ENCODE results near the gene CAMK1D. TPM values are rescaled to one million over a fixed set of nuclear protein-coding genes. Genes with fewer than 3 reads are reported as not detected.

The CAMK1D gene
- total and polyA plus RNA-seq, 2 experiments from 2014 or later = 4.6 to 7.2 TPM

DNA sequence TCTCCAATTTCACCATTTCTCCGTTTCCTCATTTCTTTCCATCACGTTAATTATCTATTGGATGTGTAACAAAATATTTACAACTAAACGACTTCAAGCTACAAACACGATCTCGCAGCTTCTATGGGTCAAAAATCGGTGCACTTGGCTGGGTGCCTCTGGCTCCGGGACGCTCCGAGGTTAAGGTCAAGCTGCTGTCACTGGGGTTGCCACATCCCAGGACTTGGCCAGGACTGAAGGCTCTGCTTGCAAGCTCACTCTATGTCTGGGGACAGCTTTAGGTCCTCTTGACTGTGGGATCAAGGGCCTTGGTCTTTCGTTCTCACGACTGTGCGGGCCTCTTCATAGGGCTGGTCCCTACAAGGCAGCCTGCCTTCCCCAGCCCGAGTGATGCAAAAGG, 492.5 kb downstream of the CAMK1D start:
- H3F3A ChIP-seq (replicated peaks; ENCODE audit: low read depth) = no peaks in the 10 kb centered on the region
- Mint-ChIP-seq H3K36me3 (ENCODE audit: low read depth) (no peaks in the 10 kb centered on the region), H3K9me3 (no peaks in the 10 kb centered on the region), H3K27me3 (ENCODE audit: insufficient read depth, low read depth, poor library complexity) (peaks cover 8% of the 10 kb centered on the region), H3K4me1 (peaks cover 14% of the 10 kb centered on the region), H3K4me3 (no peak overlapping the region), H3K27ac (no peak overlapping the region)
- H2AFZ ChIP-seq = no peak overlapping the region
- no peaks in the 10 kb centered on the region for H4K20me1 ChIP-seq (replicated peaks; ENCODE audit: insufficient read depth)
- H3K9me2 ChIP-seq (ENCODE audit: insufficient read depth) = no peaks in the 10 kb centered on the region
- TF ChIP-seq POLR2AphosphoS5 (IDR thresholded peaks at IDR 0.05; ENCODE audit: low read depth) = no peak
- TF ChIP-seq STAT1 (IDR thresholded peaks at IDR 0.05; ENCODE audit: unreplicated experiment) = no peak
- TF ChIP-seq, protein P1, sequence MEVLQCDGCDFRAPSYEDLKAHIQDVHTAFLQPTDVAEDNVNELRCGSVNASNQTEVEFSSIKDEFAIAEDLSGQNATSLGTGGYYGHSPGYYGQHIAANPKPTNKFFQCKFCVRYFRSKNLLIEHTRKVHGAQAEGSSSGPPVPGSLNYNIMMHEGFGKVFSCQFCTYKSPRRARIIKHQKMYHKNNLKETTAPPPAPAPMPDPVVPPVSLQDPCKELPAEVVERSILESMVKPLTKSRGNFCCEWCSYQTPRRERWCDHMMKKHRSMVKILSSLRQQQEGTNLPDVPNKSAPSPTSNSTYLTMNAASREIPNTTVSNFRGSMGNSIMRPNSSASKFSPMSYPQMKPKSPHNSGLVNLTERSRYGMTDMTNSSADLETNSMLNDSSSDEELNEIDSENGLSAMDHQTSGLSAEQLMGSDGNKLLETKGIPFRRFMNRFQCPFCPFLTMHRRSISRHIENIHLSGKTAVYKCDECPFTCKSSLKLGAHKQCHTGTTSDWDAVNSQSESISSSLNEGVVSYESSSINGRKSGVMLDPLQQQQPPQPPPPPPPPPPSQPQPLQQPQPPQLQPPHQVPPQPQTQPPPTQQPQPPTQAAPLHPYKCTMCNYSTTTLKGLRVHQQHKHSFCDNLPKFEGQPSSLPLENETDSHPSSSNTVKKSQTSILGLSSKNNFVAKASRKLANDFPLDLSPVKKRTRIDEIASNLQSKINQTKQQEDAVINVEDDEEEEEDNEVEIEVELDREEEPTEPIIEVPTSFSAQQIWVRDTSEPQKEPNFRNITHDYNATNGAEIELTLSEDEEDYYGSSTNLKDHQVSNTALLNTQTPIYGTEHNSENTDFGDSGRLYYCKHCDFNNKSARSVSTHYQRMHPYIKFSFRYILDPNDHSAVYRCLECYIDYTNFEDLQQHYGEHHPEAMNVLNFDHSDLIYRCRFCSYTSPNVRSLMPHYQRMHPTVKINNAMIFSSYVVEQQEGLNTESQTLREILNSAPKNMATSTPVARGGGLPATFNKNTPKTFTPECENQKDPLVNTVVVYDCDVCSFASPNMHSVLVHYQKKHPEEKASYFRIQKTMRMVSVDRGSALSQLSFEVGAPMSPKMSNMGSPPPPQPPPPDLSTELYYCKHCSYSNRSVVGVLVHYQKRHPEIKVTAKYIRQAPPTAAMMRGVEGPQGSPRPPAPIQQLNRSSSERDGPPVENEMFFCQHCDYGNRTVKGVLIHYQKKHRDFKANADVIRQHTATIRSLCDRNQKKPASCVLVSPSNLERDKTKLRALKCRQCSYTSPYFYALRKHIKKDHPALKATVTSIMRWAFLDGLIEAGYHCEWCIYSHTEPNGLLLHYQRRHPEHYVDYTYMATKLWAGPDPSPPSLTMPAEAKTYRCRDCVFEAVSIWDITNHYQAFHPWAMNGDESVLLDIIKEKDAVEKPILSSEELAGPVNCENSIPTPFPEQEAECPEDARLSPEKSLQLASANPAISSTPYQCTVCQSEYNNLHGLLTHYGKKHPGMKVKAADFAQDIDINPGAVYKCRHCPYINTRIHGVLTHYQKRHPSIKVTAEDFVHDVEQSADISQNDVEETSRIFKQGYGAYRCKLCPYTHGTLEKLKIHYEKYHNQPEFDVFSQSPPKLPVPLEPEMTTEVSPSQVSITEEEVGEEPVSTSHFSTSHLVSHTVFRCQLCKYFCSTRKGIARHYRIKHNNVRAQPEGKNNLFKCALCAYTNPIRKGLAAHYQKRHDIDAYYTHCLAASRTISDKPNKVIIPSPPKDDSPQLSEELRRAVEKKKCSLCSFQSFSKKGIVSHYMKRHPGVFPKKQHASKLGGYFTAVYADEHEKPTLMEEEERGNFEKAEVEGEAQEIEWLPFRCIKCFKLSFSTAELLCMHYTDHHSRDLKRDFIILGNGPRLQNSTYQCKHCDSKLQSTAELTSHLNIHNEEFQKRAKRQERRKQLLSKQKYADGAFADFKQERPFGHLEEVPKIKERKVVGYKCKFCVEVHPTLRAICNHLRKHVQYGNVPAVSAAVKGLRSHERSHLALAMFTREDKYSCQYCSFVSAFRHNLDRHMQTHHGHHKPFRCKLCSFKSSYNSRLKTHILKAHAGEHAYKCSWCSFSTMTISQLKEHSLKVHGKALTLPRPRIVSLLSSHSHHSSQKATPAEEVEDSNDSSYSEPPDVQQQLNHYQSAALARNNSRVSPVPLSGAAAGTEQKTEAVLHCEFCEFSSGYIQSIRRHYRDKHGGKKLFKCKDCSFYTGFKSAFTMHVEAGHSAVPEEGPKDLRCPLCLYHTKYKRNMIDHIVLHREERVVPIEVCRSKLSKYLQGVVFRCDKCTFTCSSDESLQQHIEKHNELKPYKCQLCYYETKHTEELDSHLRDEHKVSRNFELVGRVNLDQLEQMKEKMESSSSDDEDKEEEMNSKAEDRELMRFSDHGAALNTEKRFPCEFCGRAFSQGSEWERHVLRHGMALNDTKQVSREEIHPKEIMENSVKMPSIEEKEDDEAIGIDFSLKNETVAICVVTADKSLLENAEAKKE (CRISPR knock-in tag; IDR thresholded peaks at IDR 0.05) = no peak
- TF ChIP-seq, protein P2, sequence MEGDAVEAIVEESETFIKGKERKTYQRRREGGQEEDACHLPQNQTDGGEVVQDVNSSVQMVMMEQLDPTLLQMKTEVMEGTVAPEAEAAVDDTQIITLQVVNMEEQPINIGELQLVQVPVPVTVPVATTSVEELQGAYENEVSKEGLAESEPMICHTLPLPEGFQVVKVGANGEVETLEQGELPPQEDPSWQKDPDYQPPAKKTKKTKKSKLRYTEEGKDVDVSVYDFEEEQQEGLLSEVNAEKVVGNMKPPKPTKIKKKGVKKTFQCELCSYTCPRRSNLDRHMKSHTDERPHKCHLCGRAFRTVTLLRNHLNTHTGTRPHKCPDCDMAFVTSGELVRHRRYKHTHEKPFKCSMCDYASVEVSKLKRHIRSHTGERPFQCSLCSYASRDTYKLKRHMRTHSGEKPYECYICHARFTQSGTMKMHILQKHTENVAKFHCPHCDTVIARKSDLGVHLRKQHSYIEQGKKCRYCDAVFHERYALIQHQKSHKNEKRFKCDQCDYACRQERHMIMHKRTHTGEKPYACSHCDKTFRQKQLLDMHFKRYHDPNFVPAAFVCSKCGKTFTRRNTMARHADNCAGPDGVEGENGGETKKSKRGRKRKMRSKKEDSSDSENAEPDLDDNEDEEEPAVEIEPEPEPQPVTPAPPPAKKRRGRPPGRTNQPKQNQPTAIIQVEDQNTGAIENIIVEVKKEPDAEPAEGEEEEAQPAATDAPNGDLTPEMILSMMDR (conservative IDR thresholded peaks at IDR 0.05; ENCODE audit: low read depth in 2 of 2) = no peak
- TF ChIP-seq, protein P3, sequence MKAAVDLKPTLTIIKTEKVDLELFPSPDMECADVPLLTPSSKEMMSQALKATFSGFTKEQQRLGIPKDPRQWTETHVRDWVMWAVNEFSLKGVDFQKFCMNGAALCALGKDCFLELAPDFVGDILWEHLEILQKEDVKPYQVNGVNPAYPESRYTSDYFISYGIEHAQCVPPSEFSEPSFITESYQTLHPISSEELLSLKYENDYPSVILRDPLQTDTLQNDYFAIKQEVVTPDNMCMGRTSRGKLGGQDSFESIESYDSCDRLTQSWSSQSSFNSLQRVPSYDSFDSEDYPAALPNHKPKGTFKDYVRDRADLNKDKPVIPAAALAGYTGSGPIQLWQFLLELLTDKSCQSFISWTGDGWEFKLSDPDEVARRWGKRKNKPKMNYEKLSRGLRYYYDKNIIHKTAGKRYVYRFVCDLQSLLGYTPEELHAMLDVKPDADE (IDR thresholded peaks at IDR 0.05) = no peak
- TF ChIP-seq, protein P4, sequence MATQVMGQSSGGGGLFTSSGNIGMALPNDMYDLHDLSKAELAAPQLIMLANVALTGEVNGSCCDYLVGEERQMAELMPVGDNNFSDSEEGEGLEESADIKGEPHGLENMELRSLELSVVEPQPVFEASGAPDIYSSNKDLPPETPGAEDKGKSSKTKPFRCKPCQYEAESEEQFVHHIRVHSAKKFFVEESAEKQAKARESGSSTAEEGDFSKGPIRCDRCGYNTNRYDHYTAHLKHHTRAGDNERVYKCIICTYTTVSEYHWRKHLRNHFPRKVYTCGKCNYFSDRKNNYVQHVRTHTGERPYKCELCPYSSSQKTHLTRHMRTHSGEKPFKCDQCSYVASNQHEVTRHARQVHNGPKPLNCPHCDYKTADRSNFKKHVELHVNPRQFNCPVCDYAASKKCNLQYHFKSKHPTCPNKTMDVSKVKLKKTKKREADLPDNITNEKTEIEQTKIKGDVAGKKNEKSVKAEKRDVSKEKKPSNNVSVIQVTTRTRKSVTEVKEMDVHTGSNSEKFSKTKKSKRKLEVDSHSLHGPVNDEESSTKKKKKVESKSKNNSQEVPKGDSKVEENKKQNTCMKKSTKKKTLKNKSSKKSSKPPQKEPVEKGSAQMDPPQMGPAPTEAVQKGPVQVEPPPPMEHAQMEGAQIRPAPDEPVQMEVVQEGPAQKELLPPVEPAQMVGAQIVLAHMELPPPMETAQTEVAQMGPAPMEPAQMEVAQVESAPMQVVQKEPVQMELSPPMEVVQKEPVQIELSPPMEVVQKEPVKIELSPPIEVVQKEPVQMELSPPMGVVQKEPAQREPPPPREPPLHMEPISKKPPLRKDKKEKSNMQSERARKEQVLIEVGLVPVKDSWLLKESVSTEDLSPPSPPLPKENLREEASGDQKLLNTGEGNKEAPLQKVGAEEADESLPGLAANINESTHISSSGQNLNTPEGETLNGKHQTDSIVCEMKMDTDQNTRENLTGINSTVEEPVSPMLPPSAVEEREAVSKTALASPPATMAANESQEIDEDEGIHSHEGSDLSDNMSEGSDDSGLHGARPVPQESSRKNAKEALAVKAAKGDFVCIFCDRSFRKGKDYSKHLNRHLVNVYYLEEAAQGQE (IDR thresholded peaks at IDR 0.05; ENCODE audit: unreplicated experiment) = no peak
- TF ChIP-seq JUNB (IDR thresholded peaks at IDR 0.05; ENCODE audit: unreplicated experiment) = no peak
- TF ChIP-seq ZNF114 (CRISPR knock-in tag; IDR thresholded peaks at IDR 0.05) = no peak
- TF ChIP-seq ZNF331 (CRISPR knock-in tag; IDR thresholded peaks at IDR 0.05; ENCODE audit: low read depth) = no peak
- no peak for TF ChIP-seq CREB1 (CRISPR knock-in tag; IDR thresholded peaks at IDR 0.05; ENCODE audit: low read depth)
- TF ChIP-seq NANOG (IDR thresholded peaks at IDR 0.05; ENCODE audit: borderline replicate concordance) = no peak
- ATAC-seq = no peak
- H3K4me1 ChIP-seq (ENCODE audit: insufficient read depth) = no peaks in the 10 kb centered on the region
- no peak overlapping the region for H3K4me2 ChIP-seq
- H3K79me2 ChIP-seq (replicated peaks; ENCODE audit: insufficient read depth) = no peaks in the 10 kb centered on the region
- H3K27me3 ChIP-seq (ENCODE audit: insufficient read depth) = no peaks in the 10 kb centered on the region
- no peak overlapping the region for H3K27ac ChIP-seq (ENCODE audit: low read depth)
- no peaks in the 10 kb centered on the region for H3K36me3 ChIP-seq (ENCODE audit: insufficient read depth)
- H3K4me3 ChIP-seq = no peak overlapping the region
- DNase-seq (ENCODE audit: low spot score) = no peak
